GM21529 (cell line): Measurements from ENCODE around the gene NR5A1.

Experiments used
- ATAC-seq: cut with Tn5 transposase; IDR thresholded peaks from one replicate; pipeline ENCODE4 v1.9.1; 2021; ENCODE audit not compliant: unreplicated experiment

NR5A1 gene

DNA sequence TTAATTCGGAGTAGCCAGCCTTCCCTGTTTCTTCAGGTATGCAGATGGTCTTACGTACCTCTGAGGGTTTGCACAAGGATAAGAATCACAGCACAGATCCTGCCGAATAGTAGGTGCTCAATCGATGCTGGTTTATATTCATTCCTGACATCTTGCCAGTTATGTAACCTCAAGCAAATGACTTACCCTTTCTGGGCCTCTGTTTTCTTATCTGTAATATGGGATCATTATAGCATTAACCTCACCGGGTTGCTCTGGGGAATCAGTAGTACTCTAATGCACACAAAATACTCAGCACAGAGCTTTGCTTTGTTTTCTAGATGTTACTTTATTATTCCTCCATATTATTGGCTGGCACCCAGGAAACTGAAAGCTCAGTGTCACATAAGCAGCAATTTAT, 7.7 kb upstream of the NR5A1 start:
- no peak for ATAC-seq

DNA sequence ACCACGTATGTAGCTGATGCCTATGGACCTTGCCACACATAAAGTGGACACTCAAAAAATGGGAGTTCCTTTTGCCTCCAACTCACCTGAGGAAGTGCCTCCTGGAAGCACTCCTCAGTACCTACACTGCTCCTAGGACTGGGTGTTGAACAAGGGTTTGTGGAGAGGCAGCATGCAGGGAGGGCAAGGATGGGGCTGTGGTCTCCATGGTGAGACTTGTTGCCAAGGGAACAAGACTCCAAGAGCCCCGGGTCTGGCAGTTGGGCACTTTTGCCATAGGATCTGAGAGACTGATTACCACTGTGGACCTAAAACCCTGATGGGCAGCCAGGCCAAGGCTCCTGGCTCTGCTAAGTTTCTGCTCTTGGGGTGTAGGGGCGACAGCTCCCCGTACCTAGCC, 6.9 kb upstream of the NR5A1 start:
- ATAC-seq, result no peak

DNA sequence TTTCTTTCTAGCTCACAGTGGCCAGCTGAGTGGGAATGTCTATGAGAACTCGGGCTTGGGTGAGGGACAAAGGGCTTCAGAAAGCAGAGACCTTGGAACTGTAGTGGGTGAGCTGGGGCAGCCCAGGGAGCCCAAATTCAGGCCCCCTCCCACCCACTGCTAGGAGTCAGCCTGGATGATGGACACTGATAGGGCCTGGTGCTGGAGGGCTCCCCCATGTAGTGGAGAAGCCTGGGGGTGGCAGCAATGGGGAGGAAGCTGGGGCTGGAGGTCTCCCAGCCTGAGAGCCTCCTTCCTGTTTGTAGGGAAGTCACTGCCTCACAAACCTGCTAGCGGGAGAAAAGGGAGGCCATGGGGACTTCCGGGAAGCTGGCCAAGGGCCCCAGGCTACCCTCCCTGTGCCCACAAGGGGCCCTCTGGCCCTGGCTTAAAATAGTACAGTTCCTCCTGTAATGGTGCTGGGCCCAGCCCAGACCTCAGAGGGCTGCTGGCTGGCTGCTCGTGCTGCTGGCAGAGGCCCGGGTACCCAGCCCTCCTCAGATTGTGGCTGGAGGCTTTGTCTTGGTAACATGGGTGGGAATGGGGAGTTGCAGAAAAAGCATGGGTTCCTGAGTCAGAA, 6.3 kb upstream of the NR5A1 start:
- ATAC-seq, result no peak

DNA sequence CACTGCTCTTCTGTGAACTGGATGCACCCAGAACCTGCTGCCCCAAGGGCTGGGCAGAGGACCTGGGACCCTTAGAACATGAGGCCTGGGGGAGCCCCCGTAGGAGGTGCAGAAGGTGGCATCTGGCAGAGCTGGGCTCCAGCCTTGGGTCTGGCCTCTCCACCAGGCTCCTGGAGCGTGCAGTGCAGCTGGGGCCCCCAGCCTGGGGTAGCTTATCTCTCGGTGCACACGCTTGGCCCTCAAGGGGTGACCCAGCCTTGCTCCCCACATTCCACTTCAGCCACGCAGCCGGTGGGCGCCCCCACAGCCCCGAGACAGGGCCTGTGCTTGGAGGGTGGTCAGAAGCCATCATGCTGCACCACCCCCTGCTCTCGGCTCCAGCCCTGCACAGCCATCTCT, 5.6 kb upstream of the NR5A1 start:
- no peak for ATAC-seq

DNA sequence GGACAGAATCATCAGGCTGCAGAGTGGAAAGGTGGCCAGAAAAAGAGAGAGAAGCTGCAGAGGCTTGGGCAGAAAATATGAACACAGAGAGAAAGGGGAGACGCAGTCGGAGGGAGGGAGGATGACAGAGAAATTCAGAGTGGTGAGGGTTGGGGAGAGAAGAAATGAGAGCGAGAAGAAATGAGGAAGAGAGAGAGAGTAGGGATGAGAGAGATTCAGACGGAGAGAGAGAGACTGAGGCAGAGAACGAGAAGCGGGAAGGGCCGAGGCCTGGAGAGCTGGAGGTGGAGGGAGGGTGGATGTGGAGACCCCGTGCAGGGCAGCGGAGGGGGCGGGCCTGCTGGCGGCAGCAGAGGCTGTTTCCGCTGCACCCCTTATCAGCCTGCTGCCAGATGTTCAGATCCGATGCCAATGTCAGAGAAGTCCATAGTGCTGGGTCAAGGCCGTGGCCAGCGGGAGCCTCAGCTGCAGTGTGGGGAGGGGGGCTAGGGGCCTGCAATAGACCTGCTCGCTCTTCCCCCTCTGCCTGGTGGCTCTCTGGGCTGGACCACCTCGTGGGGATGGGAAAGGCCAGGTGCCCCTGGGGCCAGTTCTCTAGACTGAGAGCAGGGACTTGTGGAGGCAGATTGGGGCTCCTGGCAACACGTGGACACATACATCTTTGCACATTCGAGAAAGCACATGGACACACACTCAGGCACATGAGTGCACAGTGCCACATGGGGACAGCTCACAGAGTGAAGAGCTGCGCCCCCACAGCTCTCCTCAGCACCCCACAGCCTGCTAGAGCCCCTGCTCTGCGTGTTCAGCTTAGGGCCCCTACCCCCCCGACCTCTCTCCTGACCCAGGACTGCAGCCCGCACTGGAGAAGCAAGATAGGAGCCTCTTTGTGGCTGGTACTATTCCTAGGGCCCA, 4.9 kb upstream of the NR5A1 start:
- no peak for ATAC-seq

DNA sequence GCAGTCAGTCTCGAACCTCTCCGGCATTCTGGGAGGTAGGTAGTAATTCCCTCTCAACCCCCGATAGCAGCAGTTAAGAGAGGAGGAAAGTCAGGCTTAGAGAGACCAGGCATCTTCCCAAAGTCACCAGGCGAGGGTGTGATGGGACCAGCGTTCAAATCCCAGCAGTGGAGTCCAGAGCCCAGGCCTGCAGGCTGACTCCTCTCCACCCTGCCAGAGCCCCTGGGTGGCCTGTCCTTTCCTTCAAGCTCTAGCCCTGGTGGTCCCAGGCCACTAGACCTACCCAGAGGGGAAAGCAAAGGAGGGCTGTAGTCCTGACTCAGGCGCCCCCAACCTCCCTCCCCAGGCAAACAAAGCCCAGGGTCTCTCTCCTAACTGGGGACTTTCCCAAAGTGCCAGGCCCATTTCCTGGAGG, 4.2 kb upstream of the NR5A1 start:
- no peak for ATAC-seq

DNA sequence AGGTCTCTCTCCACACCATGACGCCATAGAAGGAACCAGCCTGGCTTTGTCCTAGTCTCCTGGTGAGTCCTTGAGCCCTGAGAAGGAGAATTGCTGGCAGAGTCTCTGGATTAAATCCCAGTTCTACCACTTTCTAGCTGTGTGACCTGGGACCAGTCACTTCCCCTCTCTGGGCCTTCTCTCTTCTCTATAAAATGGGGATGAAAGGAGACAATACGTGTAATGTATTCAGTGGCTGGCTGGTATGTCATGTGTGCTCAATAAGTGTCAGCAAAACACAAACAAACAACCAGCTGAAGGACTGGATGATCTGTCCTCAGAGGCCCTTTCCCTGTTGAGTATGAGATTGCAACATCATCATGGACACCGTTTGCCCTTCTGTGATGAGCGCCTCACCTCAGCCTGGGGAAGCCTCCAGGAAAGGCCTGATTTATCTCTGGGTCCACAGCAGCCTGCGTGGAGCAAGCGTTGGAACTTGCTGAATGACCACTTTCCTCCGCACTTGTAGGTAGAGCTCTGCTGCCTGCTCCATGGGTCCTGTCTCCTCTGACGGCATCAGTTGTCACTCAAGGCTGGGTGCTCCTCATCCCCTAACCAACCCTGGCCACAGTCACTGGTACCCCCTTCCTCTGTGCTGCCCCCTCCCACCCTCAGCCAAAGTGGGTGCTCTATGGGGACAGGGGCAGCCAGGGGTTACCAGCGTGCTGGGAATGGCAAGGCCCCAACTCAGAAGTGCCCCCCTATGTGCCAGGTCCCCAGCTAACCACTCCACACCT, 3.6 kb upstream of the NR5A1 start:
- ATAC-seq, result no peak

DNA sequence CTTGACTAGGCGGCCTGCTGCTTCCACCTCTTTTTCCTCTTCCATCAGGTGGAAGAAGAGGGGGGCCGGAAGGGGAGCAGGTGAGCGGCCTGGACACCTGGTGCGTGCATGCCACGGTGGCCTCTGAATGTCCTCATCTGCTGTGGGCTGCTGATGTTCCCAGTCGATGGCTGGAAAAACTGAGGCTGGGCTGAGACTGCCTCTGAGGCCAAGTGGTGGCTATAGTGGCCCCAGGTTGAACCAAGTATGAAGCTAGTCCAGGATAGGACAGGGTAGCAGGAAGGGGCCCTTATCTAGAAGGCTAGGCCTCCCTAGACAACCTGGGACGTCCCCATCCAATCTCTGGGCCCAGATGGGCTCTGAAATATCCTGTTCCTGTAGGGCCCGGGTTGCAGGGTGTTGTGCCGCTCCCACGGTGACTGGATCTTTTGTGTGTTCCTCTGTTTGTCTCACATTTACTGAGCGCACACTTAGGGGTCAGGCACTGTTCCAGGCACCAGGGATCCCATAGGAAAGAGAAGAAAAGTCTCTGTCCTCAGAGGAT, 753 bp upstream of the NR5A1 start:
- ATAC-seq, result no peak

DNA sequence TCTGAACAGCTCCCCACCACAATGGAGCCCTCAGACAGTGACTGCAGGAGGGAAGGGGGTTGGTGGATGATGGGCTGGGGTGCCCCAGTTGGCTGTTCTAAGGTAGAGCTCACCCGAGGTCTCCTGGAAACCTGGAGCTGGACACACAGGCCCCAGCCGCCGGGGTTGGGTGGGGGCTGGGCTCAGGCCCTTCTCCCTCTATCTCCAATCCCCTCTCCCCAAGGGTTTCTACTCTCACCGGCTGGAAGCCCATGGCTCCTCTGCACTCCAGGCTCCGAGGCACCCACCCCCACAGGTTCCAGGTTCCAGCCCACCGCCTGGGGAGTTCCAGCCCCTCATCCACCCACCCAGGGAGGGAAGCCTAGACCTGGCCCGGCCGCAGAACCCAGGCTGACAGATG, 766 bp downstream of the NR5A1 start:
- ATAC-seq, result no peak

DNA sequence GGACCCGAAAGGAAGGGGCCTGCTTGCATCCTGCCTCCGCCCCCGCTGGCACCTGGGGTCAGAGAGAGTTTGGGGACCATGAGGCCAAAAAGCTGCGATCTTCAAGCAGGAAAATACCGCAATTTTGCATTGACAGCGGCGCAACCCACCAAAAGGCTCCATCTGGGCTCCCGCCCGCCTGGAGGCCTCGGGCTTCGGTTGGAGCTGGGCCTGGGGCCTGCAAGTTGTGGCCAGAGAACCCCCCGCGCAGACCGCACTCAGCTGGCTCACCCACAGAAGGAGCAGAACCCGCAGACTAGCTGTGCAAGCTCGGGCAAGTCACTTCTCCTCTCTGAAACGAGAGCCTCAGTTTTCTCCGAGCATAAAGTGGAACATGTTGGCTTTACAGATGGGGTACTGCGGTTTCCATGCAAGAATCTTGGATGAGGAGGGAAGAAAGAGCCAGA, 1.3 kb downstream of the NR5A1 start:
- ATAC-seq, result no peak

DNA sequence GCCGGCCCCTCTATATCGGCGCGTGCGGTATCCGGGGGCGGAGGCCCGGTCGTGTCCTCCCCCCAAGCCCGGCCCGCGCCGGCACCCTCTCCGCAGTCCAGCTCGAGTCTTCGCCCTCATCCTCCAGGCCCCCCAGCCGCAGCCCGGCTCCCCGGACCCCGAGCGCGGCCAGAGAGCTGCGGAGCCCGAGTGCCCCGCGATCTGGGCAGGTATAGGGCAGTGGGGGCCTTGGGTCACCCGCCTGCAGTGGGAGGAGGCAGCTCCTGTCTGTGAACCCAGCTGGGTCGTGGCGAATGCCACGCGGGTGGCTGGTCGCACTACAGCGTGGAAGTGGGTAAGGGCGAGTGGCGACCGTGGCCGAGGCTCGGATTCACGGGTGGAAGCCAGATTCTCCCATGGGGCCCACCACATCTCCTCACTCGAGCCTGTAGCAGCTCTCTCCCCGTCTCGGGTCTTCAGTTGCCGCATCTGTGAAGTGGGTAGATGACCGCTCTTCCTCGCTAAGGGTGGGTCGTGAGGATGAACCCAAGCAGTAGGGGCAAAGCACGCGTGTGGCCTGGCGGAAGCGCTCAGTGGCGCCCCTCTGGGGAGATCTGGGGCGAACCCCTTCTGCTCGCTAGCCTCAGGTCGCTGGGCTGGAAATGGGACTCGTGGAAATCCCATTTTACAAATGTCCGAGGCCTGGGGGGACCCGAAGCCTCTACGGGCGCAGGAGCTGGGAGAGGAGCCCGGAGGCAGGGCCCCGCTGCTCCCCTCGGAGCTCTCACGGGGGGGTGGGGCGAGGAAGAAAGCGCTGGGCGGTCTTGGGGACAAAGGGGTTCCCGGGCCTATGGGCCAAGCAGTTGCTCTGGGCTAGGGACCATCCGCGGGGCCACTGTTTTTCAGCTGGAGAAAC, 1.9 kb downstream of the NR5A1 start:
- no peak for ATAC-seq

DNA sequence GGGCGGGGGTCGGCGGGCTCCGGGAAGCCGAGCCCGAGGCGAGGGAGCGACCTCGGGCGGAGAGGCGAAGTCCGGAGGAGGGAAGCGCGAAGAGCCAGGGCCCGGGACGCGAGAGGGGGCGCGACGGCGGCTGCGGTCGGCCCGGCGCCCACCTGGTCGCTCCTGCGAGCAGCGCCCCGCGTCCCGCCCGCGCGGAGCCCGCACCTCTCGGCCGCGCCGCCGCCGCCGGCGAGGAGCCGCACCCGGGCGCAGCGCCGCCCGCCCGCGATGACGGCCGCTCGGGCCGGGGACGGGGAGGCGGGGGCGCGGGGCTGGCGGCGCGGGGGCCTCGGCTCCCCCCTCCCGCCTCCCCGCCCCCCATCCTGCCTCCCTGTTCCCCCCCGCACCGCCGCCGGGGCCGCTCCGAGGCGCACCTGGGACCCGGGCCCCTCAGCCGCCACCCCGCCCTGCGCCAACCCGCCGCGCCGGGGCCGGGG, 2.6 kb downstream of the NR5A1 start:
- no peak for ATAC-seq

DNA sequence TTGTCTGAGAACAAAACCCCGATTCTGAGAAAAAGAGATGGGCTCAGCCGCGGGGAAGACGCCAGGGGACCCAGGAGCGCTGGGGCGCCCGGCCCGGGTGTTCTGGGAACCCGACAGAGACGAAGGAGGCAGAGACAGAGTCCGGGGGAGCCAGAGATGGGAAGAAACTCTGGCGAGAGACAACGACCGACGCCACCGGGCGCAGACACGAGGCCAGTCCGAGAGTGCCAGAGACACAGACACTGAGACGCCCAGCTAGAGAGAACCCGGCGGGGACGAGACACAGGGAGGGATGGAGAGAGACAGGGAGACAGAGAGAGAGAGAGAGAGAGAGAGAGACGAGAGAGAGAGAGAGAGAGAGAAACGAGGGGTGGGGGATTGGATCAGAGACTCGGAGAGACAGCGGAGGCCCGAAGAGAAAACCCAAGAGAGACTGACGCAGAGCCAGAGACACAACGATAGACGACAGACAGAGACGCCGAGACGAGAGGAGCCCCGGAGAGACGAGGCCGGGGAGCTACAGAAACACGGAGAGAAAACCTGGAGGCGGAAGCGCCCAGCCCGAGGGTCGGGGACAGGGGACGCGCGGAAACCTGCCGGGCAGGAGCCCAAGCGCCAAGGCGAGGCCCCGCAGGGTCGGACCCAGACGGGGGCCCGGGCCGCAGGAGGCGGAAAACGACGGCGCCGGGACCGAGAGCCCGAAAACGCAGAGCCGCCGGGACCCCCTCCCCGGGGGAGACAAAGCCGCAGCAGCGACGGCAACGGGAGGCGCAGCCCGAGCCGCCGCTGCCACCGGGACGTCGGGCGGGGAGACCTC, 3.3 kb downstream of the NR5A1 start:
- ATAC-seq, result no peak

DNA sequence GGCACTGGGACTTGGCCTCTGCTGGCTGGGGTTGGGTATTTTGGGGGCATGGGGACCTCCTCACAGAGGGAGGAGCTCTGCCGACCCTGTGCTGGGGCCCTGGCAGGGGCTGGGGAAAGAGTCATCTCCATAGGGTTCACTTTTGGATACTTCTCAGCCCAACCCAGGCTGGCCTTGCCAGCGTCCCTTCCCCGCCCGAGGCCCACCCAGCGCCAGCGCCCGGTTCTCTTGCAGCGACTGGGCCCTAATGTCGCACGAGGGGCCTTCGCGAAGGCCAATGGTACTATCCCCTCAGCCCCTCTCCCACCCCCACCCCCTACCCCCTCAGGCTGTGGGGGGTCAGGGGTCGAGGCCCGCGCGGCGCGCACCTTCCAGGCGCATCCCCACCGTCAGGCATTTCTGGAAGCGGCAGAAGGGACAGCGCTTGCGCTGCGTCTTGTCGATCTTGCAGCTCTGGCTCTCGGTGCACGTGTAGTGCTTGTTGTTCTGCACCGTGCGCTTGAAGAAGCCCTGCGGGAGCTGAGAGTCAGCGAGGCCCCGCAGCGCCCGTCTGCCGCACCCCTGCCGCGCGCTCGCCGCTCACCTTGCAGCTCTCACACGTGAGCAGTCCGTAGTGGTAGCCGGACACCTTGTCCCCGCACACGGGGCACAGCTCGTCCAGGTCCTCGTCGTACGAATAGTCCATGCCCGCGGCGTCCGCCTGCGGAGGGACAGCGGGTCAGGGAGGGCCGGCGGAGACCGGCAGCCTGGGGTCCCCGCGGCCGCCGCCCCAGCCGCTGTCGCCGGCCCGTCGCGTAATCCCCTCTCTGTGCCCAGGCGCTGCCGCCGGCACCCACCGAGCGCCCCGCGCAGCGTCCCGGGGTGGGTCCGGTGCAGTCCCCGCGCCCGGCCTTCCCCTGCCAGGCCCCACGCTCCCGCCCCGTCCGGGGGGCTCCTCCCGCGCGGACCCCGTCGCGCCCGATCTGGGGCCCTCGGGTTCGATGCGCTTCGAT, 4.2 kb downstream of the NR5A1 start:
- no peak for ATAC-seq

DNA sequence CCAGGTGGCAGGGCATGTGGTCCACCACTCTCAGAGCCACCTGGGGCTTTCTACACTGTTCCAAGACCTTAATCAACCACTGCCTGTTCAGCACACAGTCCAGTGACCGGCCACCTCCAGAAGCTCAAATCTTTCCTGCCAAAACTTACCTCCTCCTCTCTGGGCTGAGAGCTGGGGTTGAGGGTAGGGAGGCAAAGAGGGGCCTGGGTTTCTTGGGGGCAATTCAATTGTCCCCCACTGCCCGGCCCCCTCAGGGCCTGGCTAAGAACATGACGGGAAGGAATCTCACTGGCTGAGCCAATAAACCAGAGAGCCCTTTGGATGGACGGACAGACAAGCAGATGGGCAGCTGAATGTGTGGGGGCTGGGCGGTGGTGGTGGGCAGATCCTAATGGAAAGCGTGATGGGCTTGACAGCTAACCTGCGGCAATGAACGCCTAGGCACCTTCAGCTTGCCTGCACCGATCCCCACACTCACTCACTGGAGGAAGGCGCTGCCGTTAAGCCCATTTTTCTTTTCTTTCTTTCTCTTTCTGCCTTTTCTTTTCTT, 5.4 kb downstream of the NR5A1 start:
- ATAC-seq, result no peak

DNA sequence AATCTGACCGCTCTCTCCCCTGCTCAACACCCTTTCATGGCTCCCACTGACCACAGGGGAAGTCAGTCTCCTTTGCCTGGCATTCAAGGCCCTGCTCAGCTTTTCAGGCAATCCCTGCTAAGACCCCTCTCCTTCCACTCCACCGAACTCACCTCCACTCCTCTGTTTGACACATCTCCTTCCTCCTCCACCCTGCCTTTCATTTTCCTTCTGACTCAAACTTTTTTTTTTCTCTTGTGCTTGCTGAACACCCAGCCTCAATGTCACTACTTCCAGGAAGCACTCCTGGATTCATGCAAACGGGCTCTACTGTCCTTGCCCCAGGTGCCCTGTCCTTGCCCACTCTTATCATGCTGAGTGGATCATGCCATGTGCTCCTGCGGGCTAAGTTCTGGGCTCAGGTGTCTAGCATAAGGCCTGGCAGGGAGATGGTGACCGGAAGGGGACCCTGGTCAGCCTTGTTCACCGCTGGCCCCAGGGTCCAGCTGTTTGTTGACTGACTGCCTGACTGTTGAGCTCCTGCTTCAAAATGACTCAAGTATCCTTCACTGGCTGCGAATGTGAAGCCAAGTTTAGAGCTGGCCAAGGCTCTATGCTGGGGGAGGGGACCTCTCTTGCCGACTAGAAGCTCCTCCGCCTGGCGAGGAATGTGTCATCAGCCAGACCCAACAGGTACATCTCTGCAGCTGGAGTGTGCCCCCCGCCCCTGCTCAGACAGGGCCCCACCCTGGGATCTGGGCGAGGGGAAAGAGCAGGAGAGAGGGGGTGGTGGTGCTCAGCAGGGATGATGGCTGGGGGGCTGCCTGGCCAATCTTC, 6.2 kb downstream of the NR5A1 start:
- ATAC-seq, result no peak
